WTC11 (cell line): ENCODE results near the gene SHROOM3. TPM values are rescaled to one million over a fixed set of nuclear protein-coding genes. Genes with fewer than 3 reads are reported as not detected.
"Not testable (repeated sequence)": the region's sequence is repeated elsewhere in the genome, so short reads cannot be mapped to it uniquely, and the experiment has no call there.

Source experiments
- ATAC-seq: fragments of 200-7000 bp; cut with Tn5 transposase; 2 replicates; pipeline ENCODE4 v1.10.0; 2021; ENCODE audit warnings: mild to moderate bottlenecking, moderate library complexity
- CTCF ChIA-PET: fragments of 300-600 bp; sonication (Branson Sonifier 250); formaldehyde crosslinking; loops from one replicate; lab custom pipeline; 2021; ENCODE audit warnings: antibody characterized with exemption; lab: Charles Lee
- POLR2A ChIA-PET: fragments of 350-600 bp; sonication (Branson Sonifier 250); formaldehyde crosslinking; loops from one replicate; lab custom pipeline; 2021; ENCODE audit warnings: antibody characterized with exemption; lab: Charles Lee
- DNase-seq: peaks from one replicate; pipeline ENCODE4 v3.0.0; 2021; ENCODE audit warnings: low spot score
- H3K27ac Mint-ChIP-seq: 2 replicates; pipeline ENCODE4 v1.8.0; 2021; ENCODE audit warnings: mixed read lengths
- H3K27me3 Mint-ChIP-seq: 2 replicates; pipeline ENCODE4 v1.8.0; 2021; ENCODE audit warnings: low read depth, mild to moderate bottlenecking, moderate library complexity, mixed read lengths
- H3K36me3 Mint-ChIP-seq: 2 replicates; pipeline ENCODE4 v1.8.0; 2021; ENCODE audit warnings: mixed read lengths
- H3K4me1 Mint-ChIP-seq: 2 replicates; pipeline ENCODE4 v1.8.0; 2022; ENCODE audit warnings: mixed read lengths
- H3K4me3 Mint-ChIP-seq: 2 replicates; pipeline ENCODE4 v1.8.0; 2021; ENCODE audit warnings: mild to moderate bottlenecking, moderate library complexity, mixed read lengths
- H3K9me3 Mint-ChIP-seq: 2 replicates; pipeline ENCODE4 v1.8.0; 2021; ENCODE audit warnings: mixed read lengths
- ATF2 ChIP-seq: sonication (generic); formaldehyde crosslinking; IDR thresholded peaks from 2 replicates; pipeline ENCODE4 v1.8.1; 2022; ENCODE audit warnings: low read depth, missing genetic modification reagents, borderline replicate concordance
- CDX4 ChIP-seq: fragments of 250-450 bp; sonication (Bioruptor Pico); IDR thresholded peaks from 2 replicates; pipeline ENCODE4 v1.9.0; 2021; ENCODE audit warnings: moderate library complexity, mild to moderate bottlenecking, inconsistent platforms, borderline replicate concordance
- ELF4 ChIP-seq: sonication (generic); formaldehyde crosslinking; IDR thresholded peaks from 2 replicates; pipeline ENCODE4 v1.8.1; 2022; ENCODE audit warnings: low read depth, mild to moderate bottlenecking, moderate library complexity, missing genetic modification reagents
- EMX1 ChIP-seq: fragments of 250-450 bp; sonication (Bioruptor Pico); IDR thresholded peaks from 2 replicates; pipeline ENCODE4 v1.8.0; 2021; ENCODE audit warnings: mild to moderate bottlenecking
- ESRRA ChIP-seq: sonication (generic); formaldehyde crosslinking; IDR thresholded peaks from 2 replicates; pipeline ENCODE4 v1.8.1; 2022; ENCODE audit warnings: mild to moderate bottlenecking, missing genetic modification reagents, borderline replicate concordance
- ETV6 ChIP-seq: sonication (generic); formaldehyde crosslinking; IDR thresholded peaks from 2 replicates; pipeline ENCODE4 v1.8.1; 2022; ENCODE audit warnings: mild to moderate bottlenecking, missing genetic modification reagents
- HMGA2 ChIP-seq: fragments of 250-450 bp; sonication (Bioruptor Pico); IDR thresholded peaks from 2 replicates; pipeline ENCODE4 v1.4.0; 2021; ENCODE audit warnings: mild to moderate bottlenecking, moderate library complexity
- JAZF1 ChIP-seq: fragments of 250-450 bp; sonication (Bioruptor Pico); IDR thresholded peaks from 2 replicates; pipeline ENCODE4 v1.9.0; 2021; ENCODE audit warnings: moderate library complexity, mild to moderate bottlenecking, inconsistent platforms
- JUN ChIP-seq: sonication (generic); formaldehyde crosslinking; IDR thresholded peaks from 2 replicates; pipeline ENCODE4 v1.8.0; 2023; ENCODE audit warnings: mild to moderate bottlenecking, missing genetic modification reagents
- NFE2L1 ChIP-seq: sonication (generic); formaldehyde crosslinking; IDR thresholded peaks from 2 replicates; pipeline ENCODE4 v1.8.1; 2023; ENCODE audit warnings: missing genetic modification reagents
- NR1H2 ChIP-seq: sonication (generic); formaldehyde crosslinking; IDR thresholded peaks from 2 replicates; pipeline ENCODE4 v1.9.0; 2021; ENCODE audit warnings: mild to moderate bottlenecking, moderate library complexity, missing genetic modification reagents
- NR2C2 ChIP-seq: sonication (generic); formaldehyde crosslinking; IDR thresholded peaks from 2 replicates; pipeline ENCODE4 v1.8.0; 2022; ENCODE audit warnings: mild to moderate bottlenecking, missing genetic modification reagents
- NR3C1 ChIP-seq: sonication (generic); formaldehyde crosslinking; conservative IDR thresholded peaks from 2 replicates; pipeline ENCODE4 v1.8.1; 2023; ENCODE audit warnings: low read depth, mild to moderate bottlenecking, missing genetic modification reagents
- PRDM15 ChIP-seq: sonication (generic); formaldehyde crosslinking; IDR thresholded peaks from 2 replicates; pipeline ENCODE4 v1.8.0; 2022; ENCODE audit warnings: missing genetic modification reagents
- SMAD3 ChIP-seq: sonication (generic); formaldehyde crosslinking; IDR thresholded peaks from 2 replicates; pipeline ENCODE4 v1.8.0; 2022; ENCODE audit warnings: missing genetic modification reagents, mild to moderate bottlenecking, borderline replicate concordance
- SOX15 ChIP-seq: fragments of 250-450 bp; sonication (Bioruptor Pico); IDR thresholded peaks from 2 replicates; pipeline ENCODE4 v1.9.0; 2021; ENCODE audit warnings: mild to moderate bottlenecking
- TEAD1 ChIP-seq: sonication (generic); formaldehyde crosslinking; IDR thresholded peaks from 2 replicates; pipeline ENCODE4 v1.8.0; 2022; ENCODE audit warnings: mild to moderate bottlenecking, missing genetic modification reagents
- USF2 ChIP-seq: sonication (generic); formaldehyde crosslinking; IDR thresholded peaks from 2 replicates; pipeline ENCODE4 v1.8.1; 2023; ENCODE audit warnings: mild to moderate bottlenecking, missing genetic modification reagents, moderate library complexity
- ZBTB21 ChIP-seq: sonication (generic); formaldehyde crosslinking; IDR thresholded peaks from 2 replicates; pipeline ENCODE4 v1.8.1; 2023; ENCODE audit warnings: mild to moderate bottlenecking, missing genetic modification reagents, borderline replicate concordance
- ZNF121 ChIP-seq: sonication (generic); formaldehyde crosslinking; IDR thresholded peaks from 2 replicates; pipeline ENCODE4 v1.8.0; 2023; ENCODE audit warnings: missing genetic modification reagents
- ZNF263 ChIP-seq: sonication (generic); formaldehyde crosslinking; IDR thresholded peaks from 2 replicates; pipeline ENCODE4 v1.8.1; 2022; ENCODE audit warnings: low read depth, mild to moderate bottlenecking, moderate library complexity, missing genetic modification reagents
- ZNF416 ChIP-seq: fragments of 250-450 bp; sonication (Bioruptor Pico); IDR thresholded peaks from 2 replicates; pipeline ENCODE4 v1.9.0; 2021; ENCODE audit warnings: mild to moderate bottlenecking, inconsistent platforms
- total RNA-seq: library from RNA; stranded (reverse); gene quantifications from 3 replicates; pipeline ENCODE4 v1.2.3, GENCODE V29; 2021

The SHROOM3 gene
- total RNA-seq, 1 experiment from 2014 or later, result 71.9 TPM

GRCh38 chr4:76420188-76420761 is 14.8 kb upstream of the SHROOM3 start:
- peaks cover 12% of the 10 kb centered on the region for H3K27me3 Mint-ChIP-seq

GRCh38 chr4:76420762-76421581 is 14.1 kb upstream of the SHROOM3 start, which contains the start of gene CCDC158:
TSS of gene CCDC158 (minus strand) at chr4:76421141. CDS start at chr4:76403207, 17,934 bp downstream.
- TF ChIP-seq TEAD1 (CRISPR knock-in tag) (no peak), EMX1 (CRISPR knock-in tag) (no peak), NR2C2 (CRISPR knock-in tag) (no peak), JUN (CRISPR knock-in tag) (no peak), CDX4 (CRISPR knock-in tag) (no peak)
- TF ChIP-seq, all 79 proteins: peak for 0
- ATAC-seq (no peak), DNase-seq (no peak)
- peaks cover 12% of the 10 kb centered on the region for H3K36me3 Mint-ChIP-seq
- no peak within 1 kb of the TSS for H3K27ac Mint-ChIP-seq
- peaks cover 24% of the 10 kb centered on the region for H3K9me3 Mint-ChIP-seq
- peaks cover 12% of the 10 kb centered on the region for H3K27me3 Mint-ChIP-seq
- H3K4me1 Mint-ChIP-seq, result peaks cover 12% of the 10 kb centered on the region
- ChIA-PET CTCF (interaction anchor here (0.8 to 1.5 kb wide), 4 partner anchors 43 to 381 kb away, joined by 3 to 5 read pairs (median 4); no protein-coding TSS in a partner anchor), POLR2A (no interaction called here)
- H3K4me3 Mint-ChIP-seq, result peak within 1 kb of the TSS; percentile 50

More at GRCh38 chr4:76420188-76420761, 14.8 kb upstream of the SHROOM3 start:
- ATAC-seq, result peak; percentile 39
- POLR2A ChIA-PET, result no interaction called here
- no peak overlapping the region for H3K27ac Mint-ChIP-seq
- H3K36me3 Mint-ChIP-seq, result peaks cover 12% of the 10 kb centered on the region
- TF ChIP-seq ATF2 (CRISPR knock-in tag), result no peak
- peak; percentile 91 for TF ChIP-seq PRDM15 (CRISPR knock-in tag)
- TF ChIP-seq, all 79 proteins: peak for 1
- no peak for DNase-seq
- Mint-ChIP-seq H3K4me3 (peak overlapping the region; percentile 50), H3K9me3 (peaks cover 24% of the 10 kb centered on the region), H3K4me1 (peaks cover 12% of the 10 kb centered on the region)
- CTCF ChIA-PET, result interaction anchor here (0.9 kb wide), 1 partner anchor 85 kb away, joined by 4 read pairs; no protein-coding TSS in a partner anchor

GRCh38 chr4:76423159-76423558 is 11.9 kb upstream of the SHROOM3 start:
- POLR2A ChIA-PET, DNase-seq, CTCF ChIA-PET, H3K4me3 Mint-ChIP-seq, H3K27ac Mint-ChIP-seq, ATAC-seq: not testable (repeated sequence)
- peaks cover 12% of the 10 kb centered on the region for H3K36me3 Mint-ChIP-seq
- H3K9me3 Mint-ChIP-seq, result peaks cover 14% of the 10 kb centered on the region
- peaks cover 12% of the 10 kb centered on the region for H3K27me3 Mint-ChIP-seq
- peaks cover 14% of the 10 kb centered on the region for H3K4me1 Mint-ChIP-seq

GRCh38 chr4:76426272-76426671 is 8.8 kb upstream of the SHROOM3 start:
- Mint-ChIP-seq H3K27ac (no peak overlapping the region), H3K36me3 (peaks cover 8% of the 10 kb centered on the region), H3K27me3 (peaks cover 4% of the 10 kb centered on the region; the same call in 1 of the 2 replicates), H3K9me3 (peaks cover 14% of the 10 kb centered on the region), H3K4me1 (peaks cover 15% of the 10 kb centered on the region), H3K4me3 (no peak overlapping the region)
- ATAC-seq (peak; percentile 86), DNase-seq (no peak)
- ChIA-PET POLR2A (no interaction called here), CTCF (interaction anchor here (0.8 kb wide), 1 partner anchor 70 kb away, joined by 3 read pairs; no protein-coding TSS in a partner anchor)
- TF ChIP-seq SOX15 (CRISPR knock-in tag) (no peak), USF2 (CRISPR knock-in tag) (no peak), HMGA2 (CRISPR knock-in tag) (no peak), ZBTB21 (CRISPR knock-in tag) (no peak), JUN (CRISPR knock-in tag) (no peak), ELF4 (CRISPR knock-in tag) (no peak), ZNF263 (CRISPR knock-in tag) (no peak), ZNF416 (CRISPR knock-in tag) (no peak), SMAD3 (CRISPR knock-in tag) (no peak), ETV6 (CRISPR knock-in tag) (no peak), NFE2L1 (no peak), ZNF121 (no peak), JAZF1 (CRISPR knock-in tag) (no peak), ESRRA (CRISPR knock-in tag) (no peak), NR3C1 (CRISPR knock-in tag) (no peak), NR1H2 (no peak)
